HG02943 (cell line): Measurements from ENCODE around the gene LRRC55.
"Not testable (repeated sequence)": the region's sequence is repeated elsewhere in the genome, so short reads cannot be mapped to it uniquely, and the experiment has no call there.

ENCODE experiments used
- ATAC-seq: cut with Tn5 transposase; IDR thresholded peaks from one replicate; pipeline ENCODE4 v1.9.1; 2021; ENCODE audit warnings: mild to moderate bottlenecking, low read depth, moderate library complexity; ENCODE audit not compliant: unreplicated experiment

Gene LRRC55

GRCh38 chr11:57160665-57161064, 21.1 kb upstream of the LRRC55 start:
- ATAC-seq, result no peak

GRCh38 chr11:57161351-57161750, 20.4 kb upstream of the LRRC55 start:
- ATAC-seq, result no peak

DNA sequence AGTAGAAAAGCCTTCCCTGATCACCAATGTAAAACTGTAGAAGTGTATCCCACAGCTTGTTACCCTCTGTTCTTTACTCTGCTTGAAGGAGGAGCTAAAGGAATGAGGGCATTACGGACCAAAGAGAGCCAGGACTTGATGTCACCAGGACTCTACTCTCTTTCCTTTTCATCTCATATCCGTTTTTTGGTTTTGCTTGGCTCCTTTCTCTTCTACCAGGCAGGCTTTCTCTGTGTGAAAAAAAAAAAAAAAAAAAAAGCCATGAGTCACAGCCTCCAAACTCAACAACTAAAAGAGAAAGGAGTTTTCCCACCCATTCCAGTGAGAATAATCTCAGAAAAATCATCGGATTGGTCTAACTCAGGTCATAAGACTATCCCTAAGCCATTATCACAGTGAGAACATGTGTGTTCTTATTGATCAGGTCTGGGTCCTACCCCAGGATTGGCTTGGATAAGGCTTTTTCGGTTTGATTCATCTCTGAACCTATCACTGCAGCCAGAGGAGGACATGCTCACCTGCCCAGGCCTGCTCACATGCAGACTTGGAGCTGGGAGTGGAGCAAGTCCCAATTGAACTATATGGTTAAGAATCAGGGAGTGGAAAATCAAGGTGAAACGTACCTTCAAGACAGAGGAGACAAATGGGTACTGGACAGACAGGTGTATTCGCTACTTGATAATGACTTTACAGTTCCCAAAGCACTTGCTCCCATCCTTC, 19.4 kb upstream of the LRRC55 start:
- no peak for ATAC-seq

GRCh38 chr11:57163160-57163868, 18.4 kb upstream of the LRRC55 start:
- no peak for ATAC-seq

DNA sequence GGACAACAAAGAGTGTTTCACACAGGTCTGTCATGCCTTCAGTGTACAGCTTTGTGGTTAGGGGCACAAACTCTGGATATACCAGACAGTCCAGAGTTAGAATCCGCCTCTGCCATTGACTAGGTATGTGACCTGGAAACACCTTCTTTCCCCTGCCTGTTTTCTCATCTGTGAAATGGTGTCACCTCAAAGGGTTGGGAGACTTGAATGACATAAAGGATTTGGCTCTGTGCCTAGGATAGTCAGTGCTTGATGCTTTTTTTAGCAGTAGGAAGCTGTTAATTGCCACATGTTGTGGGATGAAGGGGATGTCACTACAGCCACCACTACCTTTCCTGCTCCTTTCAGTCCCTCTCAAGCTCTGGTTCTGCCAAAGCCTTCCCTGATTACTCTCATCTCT, 17.4 kb upstream of the LRRC55 start:
- ATAC-seq, result no peak

DNA sequence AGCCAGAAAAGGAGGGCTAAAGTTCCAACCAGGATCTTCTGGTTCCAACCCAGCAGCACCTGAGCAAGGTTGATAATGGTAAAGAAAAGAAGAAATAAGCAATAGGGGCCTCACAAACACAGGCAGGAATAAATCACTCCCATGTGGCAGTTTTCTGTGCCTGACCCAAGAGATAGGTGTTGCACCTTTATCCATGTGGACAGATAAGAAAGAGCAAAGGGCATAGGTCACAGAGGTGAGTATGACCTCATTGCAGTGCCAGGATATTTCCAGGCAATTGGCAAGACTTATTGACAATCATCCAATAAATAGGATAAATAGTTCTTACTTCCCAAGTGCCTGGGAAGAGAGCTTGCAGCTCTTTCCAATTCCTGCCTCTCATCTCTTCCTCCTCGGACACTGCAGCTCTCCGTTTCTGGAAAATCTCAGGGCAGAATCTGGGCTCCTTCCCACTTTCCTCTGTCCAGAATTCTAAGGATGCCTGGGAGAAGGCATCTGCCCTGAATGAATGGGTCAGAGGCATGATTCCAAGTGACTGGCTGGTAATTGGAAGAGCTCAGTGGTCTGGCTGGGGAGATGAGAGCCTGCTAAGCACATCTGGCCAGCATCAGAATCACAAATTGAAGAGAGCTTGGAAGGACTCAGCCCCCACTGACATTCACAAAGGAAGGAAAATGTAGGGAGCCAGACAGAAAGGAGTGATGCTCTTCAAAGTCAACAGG, 14.5 kb upstream of the LRRC55 start:
- ATAC-seq, result no peak

DNA sequence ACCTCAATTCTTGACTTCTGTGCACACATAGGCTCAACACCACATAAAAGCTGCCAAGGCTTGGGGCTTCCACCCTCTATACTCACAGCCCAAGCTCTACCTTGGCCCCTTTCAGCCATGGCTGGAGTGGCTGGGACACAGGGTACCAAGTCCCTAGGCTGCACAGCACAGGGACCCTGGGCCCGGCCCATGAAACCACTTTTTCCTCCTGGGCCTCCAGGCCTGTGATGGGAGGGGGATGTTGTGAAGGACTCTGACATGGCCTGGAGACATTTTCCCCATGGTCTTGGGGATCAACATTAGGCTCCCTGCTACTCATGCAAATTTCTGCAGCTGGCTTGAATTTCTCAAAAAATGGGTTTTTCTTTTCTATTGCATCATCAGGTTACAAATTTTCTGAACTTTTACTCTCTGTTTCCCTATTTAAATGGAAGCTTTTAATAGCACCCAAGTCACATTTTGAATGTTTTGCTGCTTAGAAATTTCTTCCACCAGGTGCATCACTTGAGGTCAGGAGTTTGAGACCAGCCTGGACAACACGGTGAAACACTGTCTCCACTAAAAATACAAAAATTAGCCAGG, 11.9 kb upstream of the LRRC55 start:
- ATAC-seq, result not testable (repeated sequence)

GRCh38 chr11:57172031-57172430, 9.7 kb upstream of the LRRC55 start:
- ATAC-seq, result no peak

DNA sequence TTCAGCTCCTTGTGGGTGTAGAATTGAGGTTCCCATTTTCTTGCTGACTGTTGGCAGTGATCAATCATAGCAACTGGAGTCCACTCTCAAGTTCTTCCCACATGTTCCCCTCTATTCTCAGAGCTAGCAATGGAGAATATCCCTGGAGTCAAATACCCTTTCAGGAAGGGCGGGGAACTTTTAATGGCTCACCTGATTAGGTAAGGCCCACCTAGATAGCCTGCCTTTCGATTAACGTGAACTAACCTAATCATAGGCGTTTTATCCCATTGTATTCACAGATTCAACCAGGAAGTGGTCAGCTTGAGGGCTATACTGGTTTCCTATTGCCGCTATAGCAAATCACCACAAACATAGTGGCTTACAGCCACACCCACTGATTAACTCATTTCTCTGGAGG, 7.1 kb upstream of the LRRC55 start:
- ATAC-seq, result no peak

DNA sequence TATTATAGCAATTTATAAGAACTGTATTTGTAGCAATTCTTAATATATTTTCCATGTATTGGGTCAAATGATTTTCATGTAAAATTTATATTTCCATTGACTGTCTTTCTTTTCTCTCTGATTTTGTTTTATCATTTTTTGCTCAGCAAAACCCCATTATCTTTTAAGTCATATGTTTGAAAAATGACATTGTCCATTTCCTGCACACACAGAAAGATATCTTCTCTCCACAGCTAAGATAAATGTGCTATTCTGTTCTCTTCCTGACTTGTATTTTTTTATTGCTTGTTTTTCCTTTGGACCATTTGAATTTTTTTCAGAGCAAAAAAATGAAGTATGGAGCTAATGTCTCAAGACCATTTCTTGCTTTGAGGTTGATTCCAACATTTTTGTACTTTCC, 6.3 kb upstream of the LRRC55 start:
- ATAC-seq, result no peak

DNA sequence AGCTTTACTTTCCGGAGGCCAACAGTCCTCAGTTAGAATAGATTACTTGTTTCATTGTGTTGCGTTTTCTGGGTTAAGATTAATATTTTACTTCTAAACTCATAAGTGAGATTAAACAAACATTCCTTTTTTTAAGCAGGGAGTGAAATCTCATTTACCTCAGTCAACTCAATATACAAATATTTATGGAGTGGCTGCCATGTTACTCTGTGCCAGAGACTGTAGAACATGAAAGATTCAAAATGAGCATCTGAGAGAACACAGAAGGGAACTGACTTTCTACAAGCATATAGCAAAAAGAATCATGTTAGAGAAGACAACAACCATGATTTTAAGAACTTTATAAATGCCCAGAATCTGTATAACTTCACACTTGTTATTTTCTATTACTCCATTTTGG, 3.4 kb upstream of the LRRC55 start:
- no peak for ATAC-seq

- ATAC-seq, result no peak
These were observed 2.1 kb upstream of the LRRC55 start for GRCh38 chr11:57179681-57180080.

GRCh38 chr11:57180081-57180561, 1.6 kb upstream of the LRRC55 start:
- no peak for ATAC-seq

DNA sequence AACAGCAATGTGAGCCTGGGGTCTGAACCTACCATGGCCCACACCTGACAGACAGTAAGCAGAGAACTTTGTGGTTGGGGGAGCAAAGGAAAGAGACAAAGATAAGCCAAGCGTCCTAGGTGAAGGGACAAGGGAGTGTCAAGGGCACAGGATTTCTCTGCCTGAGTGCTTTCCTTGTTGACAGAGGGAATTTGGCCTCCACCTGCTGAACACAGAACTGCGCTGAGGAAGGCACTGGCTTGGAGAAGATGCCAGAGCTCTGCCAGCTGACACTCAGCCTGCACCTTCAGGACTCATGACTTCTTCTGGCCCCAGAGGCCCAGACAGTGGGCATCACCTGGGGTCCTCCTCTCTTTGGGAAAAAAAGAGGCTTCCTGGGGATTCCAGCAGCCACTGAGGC, 789 bp upstream of the LRRC55 start:
- ATAC-seq, result no peak

- no peak for ATAC-seq
These were observed 1.1 kb downstream of the LRRC55 start for GRCh38 chr11:57182896-57183295.

DNA sequence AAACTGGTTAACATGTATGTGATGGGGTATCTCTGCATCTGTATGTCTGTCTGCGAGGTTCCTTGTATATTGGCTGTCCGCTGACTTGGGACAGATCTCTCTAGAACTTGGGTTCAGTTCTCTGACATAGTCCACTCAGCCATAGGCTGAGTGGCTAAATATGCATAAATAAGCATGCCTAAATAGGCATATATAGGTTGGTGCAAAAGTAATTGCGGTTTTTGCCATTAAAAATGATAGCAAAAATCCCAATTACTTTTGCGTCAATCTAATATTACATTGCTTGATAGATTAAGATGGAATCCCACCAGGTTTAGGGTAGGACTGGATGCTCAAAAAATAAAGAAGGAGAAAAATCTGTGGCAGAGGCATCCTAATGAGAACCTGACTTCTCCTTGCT, 8.8 kb downstream of the LRRC55 start:
- ATAC-seq, result no peak

- ATAC-seq, result no peak
These were observed 9.8 kb downstream of the LRRC55 start for GRCh38 chr11:57191311-57192219.

DNA sequence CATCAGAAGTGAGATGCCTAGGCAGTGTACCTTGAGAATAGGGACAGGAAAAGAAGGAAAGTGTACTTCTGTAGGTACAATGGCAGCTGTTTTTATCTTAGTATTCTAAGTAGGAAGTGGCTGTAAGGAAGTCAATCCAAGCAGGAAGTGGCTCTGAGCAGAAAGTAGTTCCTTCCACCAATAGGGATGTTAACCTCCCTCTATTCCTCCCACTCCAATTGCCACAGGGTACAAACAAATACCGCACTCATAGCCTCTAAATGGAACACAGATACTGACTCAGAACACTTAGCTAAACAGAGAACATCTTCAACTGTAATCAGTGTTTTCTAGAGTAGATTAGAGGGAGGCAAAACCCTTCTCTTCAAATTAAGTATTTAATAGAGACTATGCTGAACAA, 10.6 kb downstream of the LRRC55 start:
- ATAC-seq, result no peak

DNA sequence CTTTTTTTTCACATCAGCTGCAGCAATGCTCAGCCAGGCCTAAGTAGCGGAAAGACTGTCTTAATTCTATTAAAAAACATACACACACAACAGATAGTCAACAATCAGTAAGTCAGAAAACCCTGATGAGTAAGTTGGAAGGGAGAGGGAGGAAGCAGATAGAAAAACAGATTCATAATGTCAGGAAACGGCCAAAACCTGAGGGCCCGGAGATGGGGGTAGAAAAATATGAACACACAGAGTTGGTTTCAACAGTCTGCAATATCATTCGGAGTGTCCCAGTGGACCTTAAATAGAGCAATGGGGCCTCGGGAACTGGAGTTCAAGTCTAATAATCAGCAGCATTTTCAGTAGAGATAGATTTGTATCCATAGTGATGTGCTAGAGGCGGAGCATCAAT, 14.8 kb downstream of the LRRC55 start:
- no peak for ATAC-seq

DNA sequence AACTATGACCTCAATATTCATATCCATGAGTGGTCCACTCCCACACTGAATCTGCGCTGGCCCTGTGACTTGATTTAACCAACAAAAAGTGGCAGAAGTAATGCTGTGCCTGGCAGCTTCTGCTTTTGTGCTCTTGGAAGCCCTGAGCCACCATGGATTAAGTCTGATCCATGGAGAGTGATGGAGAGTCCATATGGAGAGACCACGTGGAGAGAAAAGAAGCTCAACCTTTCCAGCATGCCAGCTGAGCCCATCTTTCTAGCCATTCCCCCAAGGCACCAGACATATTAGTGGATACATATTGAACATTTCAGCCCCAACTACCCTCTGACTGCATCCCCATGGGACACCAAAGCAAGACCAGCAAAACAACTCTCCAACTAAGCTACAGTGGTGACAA, 16.0 kb downstream of the LRRC55 start:
- no peak for ATAC-seq
